H1 (cell line): ENCODE results near the gene ARTN. TPM values are rescaled to one million over a fixed set of nuclear protein-coding genes. Genes with fewer than 3 reads are reported as not detected.

Source experiments
- BACH1 ChIP-seq: IDR thresholded peaks from 2 replicates; pipeline ENCODE4 v1.6.1; 2012; ENCODE audit warnings: low read length, improper control_type of control experiment
- BCL11A ChIP-seq, 2 experiments: IDR thresholded peaks; one replicate each; pipeline ENCODE4 v1.6.1; 2011; ENCODE audit warnings: low read depth in 2 of 2, low read length in 2 of 2, mild to moderate bottlenecking in 2 of 2
- BRCA1 ChIP-seq: IDR thresholded peaks from 2 replicates; pipeline ENCODE4 v1.6.1; 2012; ENCODE audit warnings: low read depth, low read length, improper control_type of control experiment
- CEBPB ChIP-seq: IDR thresholded peaks from 2 replicates; pipeline ENCODE4 v1.6.1; 2012; ENCODE audit warnings: low read depth, low read length
- CHD2 ChIP-seq: IDR thresholded peaks from 2 replicates; pipeline ENCODE4 v1.6.1; 2012; ENCODE audit warnings: low read length, improper control_type of control experiment
- CREB1 ChIP-seq: IDR thresholded peaks from 2 replicates; pipeline ENCODE4 v1.6.1; 2012; ENCODE audit warnings: inconsistent platforms
- EZH2 ChIP-seq: fragments of 200-600 bp; sonication (generic); IDR thresholded peaks from 2 replicates; pipeline ENCODE4 v1.7.1; 2012; ENCODE audit warnings: low read depth, mild to moderate bottlenecking, moderate library complexity, low read length, inconsistent platforms; ENCODE audit not compliant: severe bottlenecking
- FOSL1 ChIP-seq: IDR thresholded peaks from 2 replicates; pipeline ENCODE4 v1.6.1; 2011; ENCODE audit warnings: mild to moderate bottlenecking, low read depth, low read length, moderate library complexity; ENCODE audit not compliant: insufficient read depth
- GABPA ChIP-seq: IDR thresholded peaks from 2 replicates; pipeline ENCODE4 v1.6.1; 2011; ENCODE audit warnings: mild to moderate bottlenecking, low read length, moderate library complexity, borderline replicate concordance; ENCODE audit not compliant: insufficient read depth
- GTF2F1 ChIP-seq: IDR thresholded peaks from 2 replicates; pipeline ENCODE4 v1.6.1; 2012; ENCODE audit warnings: low read depth, low read length, improper control_type of control experiment, borderline replicate concordance
- HDAC6 ChIP-seq: IDR thresholded peaks from one replicate; pipeline ENCODE4 v1.7.1; 2012; ENCODE audit warnings: low read depth, mild to moderate bottlenecking, inconsistent platforms, low read length, moderate library complexity
- JUN ChIP-seq: IDR thresholded peaks from 2 replicates; pipeline ENCODE4 v1.6.1; 2011; ENCODE audit warnings: low read depth, mild to moderate bottlenecking, improper control_type of control experiment, low read length
- KDM1A ChIP-seq: fragments of 200-600, 300-600 bp; sonication (generic); IDR thresholded peaks from 2 replicates; pipeline ENCODE4 v1.7.1; 2016; ENCODE audit warnings: mild to moderate bottlenecking, low read length, borderline replicate concordance
- KDM4A ChIP-seq: IDR thresholded peaks from one replicate; pipeline ENCODE4 v1.7.1; 2012; ENCODE audit warnings: low read depth, mild to moderate bottlenecking, moderate library complexity, low read length, inconsistent platforms; ENCODE audit not compliant: severe bottlenecking
- KDM5A ChIP-seq: fragments of 200-600 bp; IDR thresholded peaks from 2 replicates; pipeline ENCODE4 v1.7.1; 2012; ENCODE audit warnings: mild to moderate bottlenecking, low read length, inconsistent platforms, mixed read lengths
- NRF1 ChIP-seq: IDR thresholded peaks from 2 replicates; pipeline ENCODE4 v1.6.1; 2011; ENCODE audit warnings: mild to moderate bottlenecking, low read depth, low read length, improper control_type of control experiment
- PHF8 ChIP-seq: fragments of 200-600 bp; sonication (generic); conservative IDR thresholded peaks from 2 replicates; pipeline ENCODE4 v1.7.1; 2012; ENCODE audit warnings: low read depth, mild to moderate bottlenecking, inconsistent platforms, low read length, moderate library complexity
- RAD21 ChIP-seq, 2 experiments: IDR thresholded peaks in 1 of 2; conservative IDR thresholded peaks in 1 of 2; 2 replicates each; pipeline ENCODE4 v1.6.1; 2011; ENCODE audit warnings: low read depth in 2 of 2, low read length in 2 of 2, improper control_type of control experiment in 1 of 2, inconsistent platforms in 1 of 2, mild to moderate bottlenecking in 1 of 2, moderate library complexity in 1 of 2
- RFX5 ChIP-seq: IDR thresholded peaks from 2 replicates; pipeline ENCODE4 v1.6.1; 2011; ENCODE audit warnings: low read depth, low read length, improper control_type of control experiment, borderline replicate concordance
- SIX5 ChIP-seq: IDR thresholded peaks from 2 replicates; pipeline ENCODE4 v1.6.1; 2011; ENCODE audit warnings: mild to moderate bottlenecking, low read depth, low read length
- SP1 ChIP-seq: IDR thresholded peaks from 2 replicates; pipeline ENCODE4 v1.6.1; 2011; ENCODE audit warnings: low read depth, low read length
- SUZ12 ChIP-seq: fragments of 200-600 bp; sonication (generic); IDR thresholded peaks from 2 replicates; pipeline ENCODE4 v1.6.1; 2012; ENCODE audit warnings: mild to moderate bottlenecking, inconsistent platforms, low read length, moderate library complexity, mixed read lengths
- TAF1 ChIP-seq: IDR thresholded peaks from 2 replicates; pipeline ENCODE4 v1.6.1; 2011; ENCODE audit warnings: mild to moderate bottlenecking, low read depth, low read length
- TAF7 ChIP-seq: optimal IDR thresholded peaks from 2 replicates; pipeline ENCODE3; 2011; ENCODE audit warnings: low read depth, mild to moderate bottlenecking, inconsistent platforms, low read length, moderate library complexity, borderline replicate concordance
- ZNF274 ChIP-seq: IDR thresholded peaks from 2 replicates; pipeline ENCODE4 v1.7.0; 2012; ENCODE audit warnings: low read length, borderline replicate concordance; ENCODE audit errors: extremely low read depth
- polyA plus RNA-seq, 7 experiments: library from polyadenylated mRNA; depleted of rRNA in 3 of 7; stranded (reverse) in 5 of 7; unstranded in 2 of 7; fragments of >200 nt in 5 of 7; fragments of 200-250 nt in 2 of 7; gene quantifications; 1 replicate in 5 of 7; 2 replicates in 1 of 7; 4 replicates in 1 of 7; pipeline versions ENCODE4 v1.2.1 to v1.2.3, GENCODE V29; 2011 to 2013; ENCODE audit warnings: missing spikeins in 2 of 7, mixed read lengths in 2 of 7
- total RNA-seq: library from RNA; stranded (reverse); fragmentation: NEBNext Ultra II Directional; extraction: Animal tissue kit (Norgen Biotek cat#: 25700); gene quantifications from 2 replicates; pipeline ENCODE4 v1.2.1, GENCODE V29; 2021

The ARTN gene
- total and polyA plus RNA-seq, 2 of the 8 experiments (the other 6 are each of a cell fraction or from before 2014, with no cell fraction given) = 13.5 to 22.7 TPM

DNA sequence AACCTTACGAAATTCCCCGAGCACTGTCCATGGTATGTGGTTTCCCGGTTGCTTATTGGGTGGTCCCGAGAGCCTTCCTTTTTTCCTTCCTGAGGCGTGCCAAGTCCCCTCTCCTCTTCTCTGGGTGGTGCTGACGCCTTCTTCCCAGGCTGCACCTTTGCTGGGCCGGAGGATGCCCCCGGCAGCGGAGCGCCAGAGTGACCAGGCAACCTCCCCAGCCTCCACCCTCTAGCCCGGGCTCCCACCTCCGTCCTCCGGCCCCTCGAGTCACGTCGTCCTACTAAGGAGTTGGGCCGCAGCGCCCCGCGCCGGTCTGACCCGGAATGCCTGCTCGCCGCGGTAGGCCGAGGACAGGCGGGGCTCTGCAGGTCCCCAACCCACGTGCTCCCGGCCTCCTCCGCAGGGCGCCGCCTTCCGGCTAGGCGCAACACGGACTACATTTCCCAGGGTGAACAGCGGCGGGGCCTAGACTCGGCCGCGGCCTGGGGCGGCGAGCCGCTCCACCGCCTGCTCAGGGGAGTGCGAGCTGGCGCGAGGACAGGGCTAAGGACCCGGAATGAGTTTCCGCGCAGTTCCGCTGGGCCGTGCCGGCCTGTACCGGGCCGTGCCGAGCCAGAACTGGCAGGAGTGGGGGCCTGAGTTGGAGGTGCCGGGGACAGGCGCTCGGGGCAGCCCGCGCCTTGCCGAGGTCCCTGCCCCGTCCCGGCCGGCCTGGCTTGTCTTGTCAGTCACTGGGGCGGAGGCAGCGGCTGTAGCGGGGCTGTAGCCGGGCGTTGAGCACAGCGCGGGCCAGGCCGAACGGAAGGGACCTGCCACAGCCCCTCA, 12.8 kb downstream of the ARTN start, which contains the start of gene IPO13 (continued):
- 0 out of 2 replicates have a peak, but pooled peaks have one; percentile 1 for TF ChIP-seq GABPA
- TF ChIP-seq FOSL1 = 0 out of 2 replicates have a peak, but pooled peaks have one; percentile 45
- peak; percentile 86 for TF ChIP-seq TAF1
- no peak for TF ChIP-seq KDM5A
- TF ChIP-seq BCL11A (IDR thresholded peaks at IDR 0.05; ENCODE audit: low read depth in 2 of 2, low read length in 2 of 2) = no peak
- peak; percentile 64; the same call in 1 of the 2 replicates for TF ChIP-seq CREB1
- peak; percentile 10 for TF ChIP-seq KDM4A
- no peak for TF ChIP-seq CEBPB
- TF ChIP-seq ZNF274 = no peak
- peak; percentile 33; the same call in 1 of the 2 replicates for TF ChIP-seq BACH1
- TF ChIP-seq SUZ12 = no peak
- no peak for TF ChIP-seq HDAC6
- no peak for TF ChIP-seq NRF1
- no peak for TF ChIP-seq CHD2
- TF ChIP-seq SIX5 = peak; percentile 56; the same call in 1 of the 2 replicates
- peak; percentile 9; the same call in 1 of the 2 replicates for TF ChIP-seq SP1
- no peak for TF ChIP-seq JUN
- 0 out of 2 replicates have a peak, but pooled peaks have one; percentile 3 for TF ChIP-seq RFX5
- TF ChIP-seq GTF2F1 = no peak
- TF ChIP-seq EZH2 = no peak
- no peak for TF ChIP-seq BRCA1
- peak; percentile 63 for TF ChIP-seq TAF7
- TF ChIP-seq PHF8 = no peak; the same call in 1 of the 2 replicates
- peak; percentile 71 to 77 for TF ChIP-seq RAD21 (IDR thresholded peaks at IDR 0.05 in 1 of 2, conservative IDR thresholded peaks at IDR 0.05 in 1 of 2; ENCODE audit: low read depth in 2 of 2, low read length in 2 of 2)
- peak; percentile 26; the same call in 1 of the 2 replicates for TF ChIP-seq KDM1A
